IgD-negative memory B cell (primary cell): ENCODE data around the gene ARHGAP12. TPM values are rescaled to one million over a fixed set of nuclear protein-coding genes. Genes with fewer than 3 reads are reported as not detected.

Experiments
- H3K27ac Mint-ChIP-seq, 3 donors: one replicate each; pipeline ENCODE4 v1.8.0; 2020 to 2022; ENCODE audit warnings: mild to moderate bottlenecking in 3 of 3, mixed read lengths in 3 of 3, moderate library complexity in 1 of 3
- H3K27me3 Mint-ChIP-seq: one replicate; pipeline ENCODE4 v1.8.0; 2021; ENCODE audit warnings: mixed read lengths
- H3K36me3 Mint-ChIP-seq: one replicate; pipeline ENCODE4 v1.8.0; 2020; ENCODE audit warnings: mild to moderate bottlenecking, mixed read lengths
- H3K4me1 Mint-ChIP-seq, 3 donors: one replicate each; pipeline ENCODE4 v1.8.0; 2020 to 2022; ENCODE audit warnings: mixed read lengths in 3 of 3, mild to moderate bottlenecking in 1 of 3
- H3K4me3 Mint-ChIP-seq, 4 donors: one replicate each; pipeline ENCODE4 v1.8.0; 2020 to 2022; ENCODE audit warnings: mild to moderate bottlenecking in 4 of 4, mixed read lengths in 4 of 4, moderate library complexity in 3 of 4
- H3K9me3 Mint-ChIP-seq, 3 donors: one replicate each; pipeline ENCODE4 v1.8.0; 2020 to 2021; ENCODE audit warnings: mixed read lengths in 3 of 3, mild to moderate bottlenecking in 1 of 3
- polyA plus RNA-seq: library from polyadenylated mRNA; unstranded; fragments of 300-500 nt; fragmentation: Illumina TruSeq; gene quantifications from one replicate; pipeline ENCODE4 v1.2.3, GENCODE V29; 2021

The ARHGAP12 gene
- polyA plus RNA-seq, 1 donor from 2014 or later, result 10.0 TPM

GRCh38 chr10:31820096-31820495, 108.5 kb downstream of the ARHGAP12 start:
- H3K4me1 Mint-ChIP-seq, result no peaks in the 10 kb centered on the region
- H3K27ac Mint-ChIP-seq, result no peak overlapping the region

GRCh38 chr10:31819391-31819820, 109.2 kb downstream of the ARHGAP12 start:
- no peaks in the 10 kb centered on the region for H3K36me3 Mint-ChIP-seq
- H3K27ac Mint-ChIP-seq, result no peak overlapping the region
- H3K4me3 Mint-ChIP-seq, result no peak overlapping the region
- H3K4me1 Mint-ChIP-seq, result no peaks in the 10 kb centered on the region
- H3K27me3 Mint-ChIP-seq, result no peaks in the 10 kb centered on the region
- no peaks in the 10 kb centered on the region for H3K9me3 Mint-ChIP-seq

More at GRCh38 chr10:31820096-31820495, 108.5 kb downstream of the ARHGAP12 start:
- H3K36me3 Mint-ChIP-seq, result no peaks in the 10 kb centered on the region
- no peaks in the 10 kb centered on the region for H3K27me3 Mint-ChIP-seq
- H3K9me3 Mint-ChIP-seq, result no peaks in the 10 kb centered on the region
- H3K4me3 Mint-ChIP-seq, result no peak overlapping the region

- Mint-ChIP-seq H3K36me3 (no peaks in the 10 kb centered on the region), H3K9me3 (no peaks in the 10 kb centered on the region), H3K4me3 (no peak overlapping the region), H3K4me1 (no peaks in the 10 kb centered on the region), H3K27ac (no peak overlapping the region), H3K27me3 (no peaks in the 10 kb centered on the region)
These were observed 112.3 kb downstream of the ARHGAP12 start for GRCh38 chr10:31816318-31816717.

GRCh38 chr10:31808258-31809218, 120.1 kb downstream of the ARHGAP12 start:
- Mint-ChIP-seq H3K27ac (no peak overlapping the region), H3K4me3 (no peak overlapping the region), H3K9me3 (no peaks in the 10 kb centered on the region), H3K4me1 (peaks cover 3 to 4% (median 4%) of the 10 kb centered on the region in 3 donors), H3K27me3 (no peaks in the 10 kb centered on the region), H3K36me3 (peaks cover 7% of the 10 kb centered on the region)

- H3K36me3 Mint-ChIP-seq, result peaks cover 8% of the 10 kb centered on the region
- H3K4me3 Mint-ChIP-seq, result no peak overlapping the region
- peaks cover 3 to 4% (median 4%) of the 10 kb centered on the region in 3 donors for H3K4me1 Mint-ChIP-seq
- peaks cover 0 to 1% (median 0%) of the 10 kb centered on the region in 3 donors for H3K9me3 Mint-ChIP-seq
- no peak overlapping the region for H3K27ac Mint-ChIP-seq
- H3K27me3 Mint-ChIP-seq, result no peaks in the 10 kb centered on the region
These were observed 124.2 kb downstream of the ARHGAP12 start for GRCh38 chr10:31804352-31804810.

GRCh38 chr10:31803606-31804351, 124.9 kb downstream of the ARHGAP12 start:
- Mint-ChIP-seq H3K4me1 (peaks cover 3 to 4% (median 4%) of the 10 kb centered on the region in 3 donors), H3K9me3 (peaks cover 0 to 1% (median 0%) of the 10 kb centered on the region in 3 donors), H3K27ac (no peak overlapping the region), H3K36me3 (peaks cover 8% of the 10 kb centered on the region), H3K27me3 (no peaks in the 10 kb centered on the region), H3K4me3 (no peak overlapping the region)

- Mint-ChIP-seq H3K36me3 (peaks cover 3% of the 10 kb centered on the region), H3K27me3 (no peaks in the 10 kb centered on the region), H3K9me3 (peaks cover 0 to 1% (median 0%) of the 10 kb centered on the region in 3 donors), H3K4me1 (no peaks in the 10 kb centered on the region), H3K4me3 (no peak overlapping the region), H3K27ac (no peak overlapping the region)
These were observed 129.4 kb downstream of the ARHGAP12 start for GRCh38 chr10:31799181-31799580.

- H3K27me3 Mint-ChIP-seq, result peaks cover 6% of the 10 kb centered on the region
- no peak overlapping the region for H3K27ac Mint-ChIP-seq
- peaks cover 0 to 1% (median 0%) of the 10 kb centered on the region in 3 donors for H3K4me1 Mint-ChIP-seq
- H3K36me3 Mint-ChIP-seq, result no peaks in the 10 kb centered on the region
- H3K4me3 Mint-ChIP-seq, result peak overlapping the region in 2 of 4 donors; percentile 8 to 17
- H3K9me3 Mint-ChIP-seq, result peaks cover 0 to 5% (median 4%) of the 10 kb centered on the region in 3 donors
These were observed 135.9 kb downstream of the ARHGAP12 start for GRCh38 chr10:31792745-31793144.

- Mint-ChIP-seq H3K27ac (no peak overlapping the region), H3K27me3 (peaks cover 6% of the 10 kb centered on the region), H3K9me3 (peaks cover 0 to 5% (median 4%) of the 10 kb centered on the region in 3 donors), H3K4me1 (peaks cover 0 to 1% (median 0%) of the 10 kb centered on the region in 3 donors), H3K36me3 (no peaks in the 10 kb centered on the region), H3K4me3 (no peak overlapping the region)
These were observed 139.1 kb downstream of the ARHGAP12 start for GRCh38 chr10:31789555-31789954.

- Mint-ChIP-seq H3K4me3 (peak overlapping the region in 1 of 4 donors; percentile 24), H3K4me1 (no peaks in the 10 kb centered on the region), H3K27me3 (peaks cover 1% of the 10 kb centered on the region), H3K9me3 (no peaks in the 10 kb centered on the region), H3K36me3 (no peaks in the 10 kb centered on the region), H3K27ac (no peak overlapping the region)
These were observed 145.9 kb downstream of the ARHGAP12 start for GRCh38 chr10:31782701-31783100.

GRCh38 chr10:31780717-31781116, 147.9 kb downstream of the ARHGAP12 start:
- Mint-ChIP-seq H3K27me3 (peaks cover 1% of the 10 kb centered on the region), H3K9me3 (peaks cover 0 to 3% (median 0%) of the 10 kb centered on the region in 3 donors), H3K36me3 (no peaks in the 10 kb centered on the region), H3K27ac (no peak overlapping the region), H3K4me3 (no peak overlapping the region), H3K4me1 (no peaks in the 10 kb centered on the region)

GRCh38 chr10:31778627-31779026, 150.0 kb downstream of the ARHGAP12 start:
- Mint-ChIP-seq H3K27ac (no peak overlapping the region), H3K9me3 (peaks cover 0 to 3% (median 0%) of the 10 kb centered on the region in 3 donors), H3K4me1 (no peaks in the 10 kb centered on the region), H3K27me3 (peaks cover 1% of the 10 kb centered on the region), H3K36me3 (no peaks in the 10 kb centered on the region), H3K4me3 (no peak overlapping the region)

- Mint-ChIP-seq H3K36me3 (no peaks in the 10 kb centered on the region), H3K27me3 (peaks cover 1% of the 10 kb centered on the region), H3K4me3 (no peak overlapping the region), H3K27ac (peak overlapping the region in 1 of 3 donors; percentile 64), H3K9me3 (peaks cover 0 to 3% (median 0%) of the 10 kb centered on the region in 3 donors), H3K4me1 (no peaks in the 10 kb centered on the region)
These were observed 152.5 kb downstream of the ARHGAP12 start for GRCh38 chr10:31776159-31776558.

GRCh38 chr10:31774928-31775650, 153.5 kb downstream of the ARHGAP12 start:
- H3K4me3 Mint-ChIP-seq, result no peak overlapping the region
- H3K27ac Mint-ChIP-seq, result peak overlapping the region in 1 of 3 donors; percentile 35
- H3K9me3 Mint-ChIP-seq, result peaks cover 0 to 3% (median 0%) of the 10 kb centered on the region in 3 donors
- H3K27me3 Mint-ChIP-seq, result peaks cover 1% of the 10 kb centered on the region
- H3K36me3 Mint-ChIP-seq, result no peaks in the 10 kb centered on the region
- H3K4me1 Mint-ChIP-seq, result no peaks in the 10 kb centered on the region
